Measurements from ENCODE around the gene NME3.

DNA sequence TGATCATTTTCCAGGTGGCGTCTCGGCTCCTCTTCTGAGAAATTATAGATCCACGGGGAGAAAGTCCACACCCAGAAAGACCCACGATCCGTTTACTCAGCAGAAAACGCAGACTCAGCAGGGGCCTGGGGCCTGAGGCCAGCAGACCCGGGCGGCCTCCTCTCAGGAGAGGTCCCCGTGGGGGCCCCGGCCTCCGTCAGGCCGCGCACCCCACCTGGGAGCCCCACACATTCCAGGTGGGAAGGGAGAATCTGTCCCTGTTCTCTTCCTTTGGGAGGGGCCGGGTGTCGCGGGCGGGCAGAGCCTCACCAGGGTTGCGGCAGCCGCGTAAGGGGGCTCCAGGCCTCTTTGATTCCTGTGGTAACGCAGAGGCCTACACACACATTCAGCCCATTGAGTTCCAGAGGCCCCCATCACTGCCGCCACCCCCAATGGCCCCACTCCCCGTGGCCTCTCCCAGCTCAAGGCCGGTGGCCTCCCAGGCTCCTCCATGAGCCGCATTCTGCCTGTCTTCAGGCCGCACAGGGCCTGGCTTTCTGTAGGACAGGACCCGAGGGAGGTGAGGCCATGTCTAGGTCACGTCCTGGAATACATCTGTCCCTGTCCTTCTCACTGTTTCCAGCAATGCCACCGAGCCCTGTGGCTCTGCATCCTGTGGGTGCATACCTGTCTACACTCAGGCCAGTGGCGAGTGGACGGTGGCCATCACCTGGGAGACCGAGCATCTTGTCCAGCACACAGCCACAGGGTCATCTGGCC lies 23.7 kb upstream of the NME3 start:
- TF ChIP-seq, protein P1, sequence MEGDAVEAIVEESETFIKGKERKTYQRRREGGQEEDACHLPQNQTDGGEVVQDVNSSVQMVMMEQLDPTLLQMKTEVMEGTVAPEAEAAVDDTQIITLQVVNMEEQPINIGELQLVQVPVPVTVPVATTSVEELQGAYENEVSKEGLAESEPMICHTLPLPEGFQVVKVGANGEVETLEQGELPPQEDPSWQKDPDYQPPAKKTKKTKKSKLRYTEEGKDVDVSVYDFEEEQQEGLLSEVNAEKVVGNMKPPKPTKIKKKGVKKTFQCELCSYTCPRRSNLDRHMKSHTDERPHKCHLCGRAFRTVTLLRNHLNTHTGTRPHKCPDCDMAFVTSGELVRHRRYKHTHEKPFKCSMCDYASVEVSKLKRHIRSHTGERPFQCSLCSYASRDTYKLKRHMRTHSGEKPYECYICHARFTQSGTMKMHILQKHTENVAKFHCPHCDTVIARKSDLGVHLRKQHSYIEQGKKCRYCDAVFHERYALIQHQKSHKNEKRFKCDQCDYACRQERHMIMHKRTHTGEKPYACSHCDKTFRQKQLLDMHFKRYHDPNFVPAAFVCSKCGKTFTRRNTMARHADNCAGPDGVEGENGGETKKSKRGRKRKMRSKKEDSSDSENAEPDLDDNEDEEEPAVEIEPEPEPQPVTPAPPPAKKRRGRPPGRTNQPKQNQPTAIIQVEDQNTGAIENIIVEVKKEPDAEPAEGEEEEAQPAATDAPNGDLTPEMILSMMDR (IDR thresholded peaks at IDR 0.05 in 2 of 3, conservative IDR thresholded peaks at IDR 0.05 in 1 of 3; ENCODE audit: control insufficient read depth in 2 of 3, extremely low read depth in 1 of 3, insufficient read depth in 1 of 3, low read depth in 3 of 3, low read length in 3 of 3), result no peak
- TF ChIP-seq HDAC6 (IDR thresholded peaks at IDR 0.05; ENCODE audit: unreplicated experiment), result no peak
- TF ChIP-seq ZNF274 (IDR thresholded peaks at IDR 0.05; ENCODE audit: insufficient read depth, insufficient read length), result no peak
- no peak for TF ChIP-seq EZH2 (IDR thresholded peaks at IDR 0.05; ENCODE audit: borderline replicate concordance, control insufficient read depth, low read depth, low read length)
- TF ChIP-seq ATF7 (IDR thresholded peaks at IDR 0.05; ENCODE audit: low read depth), result no peak
- no peak for TF ChIP-seq POLR2AphosphoS2 (IDR thresholded peaks at IDR 0.05; ENCODE audit: low read depth, low read length)
- TF ChIP-seq TAF1 (IDR thresholded peaks at IDR 0.05; ENCODE audit: borderline replicate concordance, low read depth, low read length), result no peak
- no peak for TF ChIP-seq ZNF207 (IDR thresholded peaks at IDR 0.05; ENCODE audit: borderline replicate concordance)
- no peak for TF ChIP-seq SREBF2 (IDR thresholded peaks at IDR 0.05; ENCODE audit: low read length)
- TF ChIP-seq, protein P2, sequence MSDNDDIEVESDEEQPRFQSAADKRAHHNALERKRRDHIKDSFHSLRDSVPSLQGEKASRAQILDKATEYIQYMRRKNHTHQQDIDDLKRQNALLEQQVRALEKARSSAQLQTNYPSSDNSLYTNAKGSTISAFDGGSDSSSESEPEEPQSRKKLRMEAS (IDR thresholded peaks at IDR 0.05; ENCODE audit: low read depth, low read length), result no peak

Measured in GM12878 (cell line).